Measurements from ENCODE around the gene KIF21A.

DNA sequence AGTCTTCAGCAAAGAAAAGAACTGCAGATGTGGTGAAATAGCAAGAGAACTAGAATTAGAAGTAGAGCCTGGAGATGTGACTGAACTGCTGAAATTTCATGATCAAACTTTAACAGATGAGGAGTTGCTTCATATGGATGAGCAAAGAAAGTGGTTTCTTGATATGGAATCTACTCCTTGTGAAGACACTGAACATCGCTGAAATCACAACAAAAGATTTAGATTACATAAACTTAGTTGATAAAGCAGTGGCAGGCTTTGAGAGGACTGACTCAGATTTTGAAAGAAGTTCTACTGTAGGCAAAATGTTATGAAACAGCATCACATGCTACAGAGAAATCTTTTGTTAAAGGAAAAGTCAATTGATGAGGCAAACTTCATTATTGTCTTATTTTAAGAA is 175.0 kb downstream of the KIF21A start:
- TF ChIP-seq ZBTB7A (IDR thresholded peaks at IDR 0.05; ENCODE audit: low read depth) = no peak
- no peak for TF ChIP-seq CEBPB (IDR thresholded peaks at IDR 0.05)
- TF ChIP-seq TAF1 (IDR thresholded peaks at IDR 0.05; ENCODE audit: low read depth) = no peak
- no peak for TF ChIP-seq EP300 (IDR thresholded peaks at IDR 0.05; ENCODE audit: borderline replicate concordance)
- no peak for TF ChIP-seq MAX (IDR thresholded peaks at IDR 0.05)
- TF ChIP-seq, protein P1, sequence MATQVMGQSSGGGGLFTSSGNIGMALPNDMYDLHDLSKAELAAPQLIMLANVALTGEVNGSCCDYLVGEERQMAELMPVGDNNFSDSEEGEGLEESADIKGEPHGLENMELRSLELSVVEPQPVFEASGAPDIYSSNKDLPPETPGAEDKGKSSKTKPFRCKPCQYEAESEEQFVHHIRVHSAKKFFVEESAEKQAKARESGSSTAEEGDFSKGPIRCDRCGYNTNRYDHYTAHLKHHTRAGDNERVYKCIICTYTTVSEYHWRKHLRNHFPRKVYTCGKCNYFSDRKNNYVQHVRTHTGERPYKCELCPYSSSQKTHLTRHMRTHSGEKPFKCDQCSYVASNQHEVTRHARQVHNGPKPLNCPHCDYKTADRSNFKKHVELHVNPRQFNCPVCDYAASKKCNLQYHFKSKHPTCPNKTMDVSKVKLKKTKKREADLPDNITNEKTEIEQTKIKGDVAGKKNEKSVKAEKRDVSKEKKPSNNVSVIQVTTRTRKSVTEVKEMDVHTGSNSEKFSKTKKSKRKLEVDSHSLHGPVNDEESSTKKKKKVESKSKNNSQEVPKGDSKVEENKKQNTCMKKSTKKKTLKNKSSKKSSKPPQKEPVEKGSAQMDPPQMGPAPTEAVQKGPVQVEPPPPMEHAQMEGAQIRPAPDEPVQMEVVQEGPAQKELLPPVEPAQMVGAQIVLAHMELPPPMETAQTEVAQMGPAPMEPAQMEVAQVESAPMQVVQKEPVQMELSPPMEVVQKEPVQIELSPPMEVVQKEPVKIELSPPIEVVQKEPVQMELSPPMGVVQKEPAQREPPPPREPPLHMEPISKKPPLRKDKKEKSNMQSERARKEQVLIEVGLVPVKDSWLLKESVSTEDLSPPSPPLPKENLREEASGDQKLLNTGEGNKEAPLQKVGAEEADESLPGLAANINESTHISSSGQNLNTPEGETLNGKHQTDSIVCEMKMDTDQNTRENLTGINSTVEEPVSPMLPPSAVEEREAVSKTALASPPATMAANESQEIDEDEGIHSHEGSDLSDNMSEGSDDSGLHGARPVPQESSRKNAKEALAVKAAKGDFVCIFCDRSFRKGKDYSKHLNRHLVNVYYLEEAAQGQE (IDR thresholded peaks at IDR 0.05; ENCODE audit: low read depth) = no peak
- TF ChIP-seq EGR1 (IDR thresholded peaks at IDR 0.05) = no peak
- no peak for TF ChIP-seq CREB1 (IDR thresholded peaks at IDR 0.05; ENCODE audit: low read depth)
- TF ChIP-seq RAD21 (IDR thresholded peaks at IDR 0.05; ENCODE audit: low read depth) = no peak
- no peak for TF ChIP-seq NFIC (IDR thresholded peaks at IDR 0.05)
- TF ChIP-seq TCF12 (IDR thresholded peaks at IDR 0.05; ENCODE audit: low read depth) = no peak
- TF ChIP-seq FOXM1 (IDR thresholded peaks at IDR 0.05; ENCODE audit: borderline replicate concordance, low read depth) = no peak
- TF ChIP-seq, protein P2, sequence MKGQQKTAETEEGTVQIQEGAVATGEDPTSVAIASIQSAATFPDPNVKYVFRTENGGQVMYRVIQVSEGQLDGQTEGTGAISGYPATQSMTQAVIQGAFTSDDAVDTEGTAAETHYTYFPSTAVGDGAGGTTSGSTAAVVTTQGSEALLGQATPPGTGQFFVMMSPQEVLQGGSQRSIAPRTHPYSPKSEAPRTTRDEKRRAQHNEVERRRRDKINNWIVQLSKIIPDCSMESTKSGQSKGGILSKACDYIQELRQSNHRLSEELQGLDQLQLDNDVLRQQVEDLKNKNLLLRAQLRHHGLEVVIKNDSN (IDR thresholded peaks at IDR 0.05) = no peak
- no peak for TF ChIP-seq TEAD4 (IDR thresholded peaks at IDR 0.05)

Data from Ishikawa (cell line).